Psoas muscle (tissue), 8 donors: ENCODE measurements around the gene LHX3. TPM values are rescaled to one million over a fixed set of nuclear protein-coding genes. Genes with fewer than 3 reads are reported as not detected.

Experiments used
- ATAC-seq, 4 donors: fragments of 200-7000 bp; cut with Tn5 transposase; one replicate each; pipeline ENCODE4 v1.9.1; 2020; ENCODE audit warnings: moderate library complexity in 3 of 4, mild to moderate bottlenecking in 2 of 4
- DNase-seq, 2 donors: peaks; one replicate each; pipeline ENCODE4 v3.0.0-alpha.2; 2020
- H3K27ac ChIP-seq: fragments of 200-600 bp; one replicate; pipeline ENCODE4 v1.8.0; 2022
- H3K27me3 ChIP-seq, 3 donors: fragments of 200-600 bp in 1 of 3; one replicate each; pipeline versions ENCODE4 v1.6.1 to v1.8.0; 2013 to 2022; ENCODE audit warnings: low read length in 2 of 3, mild to moderate bottlenecking in 2 of 3, moderate library complexity in 1 of 3; ENCODE audit not compliant: insufficient read depth in 3 of 3
- H3K36me3 ChIP-seq, 2 donors: fragments of 200-600 bp in 1 of 2; one replicate each; pipeline versions ENCODE4 v1.6.1 to v1.8.0; 2013 to 2022; ENCODE audit warnings: low read depth in 1 of 2, mild to moderate bottlenecking in 1 of 2, moderate library complexity in 1 of 2; ENCODE audit not compliant: insufficient read depth in 1 of 2
- H3K4me1 ChIP-seq: fragments of 200-600 bp; one replicate; pipeline ENCODE4 v1.8.0; 2022
- H3K4me3 ChIP-seq: fragments of 200-600 bp; one replicate; pipeline ENCODE4 v1.8.0; 2022; ENCODE audit warnings: mild to moderate bottlenecking
- H3K9me3 ChIP-seq: fragments of 200-600 bp; one replicate; pipeline ENCODE4 v1.8.0; 2022
- WGBS, 3 donors: extraction: QIAGEN DNeasy Blood & Tissue Kit; methylation state at CpG; one replicate each; pipeline versions ENCODE4 v1.1.6 to v1.1.7; 2013; 5-methylcytosine and 5-hydroxymethylcytosine counted together
- intact Hi-C, 2 donors: fragments of 100-400 bp; cut with DNase I; formaldehyde crosslinking; loops; one replicate each; pipeline versions ENCODE4 v1.11.0 to v1.14.2; 2022
- polyA plus RNA-seq, 3 donors: library from polyadenylated mRNA; stranded (reverse); fragments of 200-250 nt; gene quantifications; one replicate each; pipeline ENCODE4 v1.2.3, GENCODE V29; 2013
- total RNA-seq, 4 donors: library from RNA; stranded (reverse); fragmentation: NEBNext Ultra II Directional in 2 of 4; extraction: Animal tissue kit (Norgen Biotek cat#: 25700) in 2 of 4; gene quantifications; one replicate each; pipeline versions ENCODE4 v1.2.1 to v1.2.4, GENCODE V29; 2021 to 2023
- TF ChIP-seq, protein P1 (sequence below): fragments of 200-600 bp; IDR thresholded peaks from one replicate; pipeline ENCODE4 v1.8.0; 2022; ENCODE audit warnings: antibody characterized with exemption
- donor health status: healthy with polysubstance abuse.
- donor health status: DM: no; HTN: no; CAD: no; lungs with moderate emphysema.
- donor health status: Bipolar disorder and iron deficiency.
- donor health status: healthy.
- donor health status: DM: yes; HTN: yes; CAD: no.
- donor health status: DM: no; HTN: no; CAD: no.
- donor health status: DM: no; HTN: no; CAD: no.
- donor health status: DM: yes; HTN: yes; CAD: no.

Gene LHX3
- total and polyA plus RNA-seq, 7 donors: not detected

DNA sequence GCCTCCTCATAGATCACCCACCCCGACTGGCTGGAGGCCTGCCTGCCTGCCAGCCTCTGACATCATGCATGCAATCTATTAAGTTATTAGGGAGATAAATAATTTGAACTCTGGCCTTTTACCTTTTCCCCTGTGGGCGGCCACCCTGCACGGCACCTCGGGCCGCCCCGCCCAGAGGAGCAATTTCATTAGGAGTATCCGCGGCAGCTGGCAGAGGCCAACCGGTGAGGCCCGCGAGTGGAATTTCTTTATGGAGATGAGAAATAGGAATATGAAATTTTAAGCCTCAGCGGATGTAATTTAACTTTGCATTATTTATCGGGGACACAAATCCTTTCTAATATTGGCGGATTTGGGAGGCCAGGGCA is 22.5 kb downstream of the LHX3 start:
- Histone ChIP-seq H3K4me1 (no peaks in the 10 kb centered on the region), H3K27ac (no peak overlapping the region), H3K9me3 (no peaks in the 10 kb centered on the region), H3K4me3 (no peak overlapping the region), H3K27me3 (peaks cover 0 to 52% (median 13%) of the 10 kb centered on the region in 3 donors), H3K36me3 (no peaks in the 10 kb centered on the region)
- no peak for ATAC-seq
- intact Hi-C loops: no loop called here
- no peak for DNase-seq
- TF ChIP-seq, protein P1, sequence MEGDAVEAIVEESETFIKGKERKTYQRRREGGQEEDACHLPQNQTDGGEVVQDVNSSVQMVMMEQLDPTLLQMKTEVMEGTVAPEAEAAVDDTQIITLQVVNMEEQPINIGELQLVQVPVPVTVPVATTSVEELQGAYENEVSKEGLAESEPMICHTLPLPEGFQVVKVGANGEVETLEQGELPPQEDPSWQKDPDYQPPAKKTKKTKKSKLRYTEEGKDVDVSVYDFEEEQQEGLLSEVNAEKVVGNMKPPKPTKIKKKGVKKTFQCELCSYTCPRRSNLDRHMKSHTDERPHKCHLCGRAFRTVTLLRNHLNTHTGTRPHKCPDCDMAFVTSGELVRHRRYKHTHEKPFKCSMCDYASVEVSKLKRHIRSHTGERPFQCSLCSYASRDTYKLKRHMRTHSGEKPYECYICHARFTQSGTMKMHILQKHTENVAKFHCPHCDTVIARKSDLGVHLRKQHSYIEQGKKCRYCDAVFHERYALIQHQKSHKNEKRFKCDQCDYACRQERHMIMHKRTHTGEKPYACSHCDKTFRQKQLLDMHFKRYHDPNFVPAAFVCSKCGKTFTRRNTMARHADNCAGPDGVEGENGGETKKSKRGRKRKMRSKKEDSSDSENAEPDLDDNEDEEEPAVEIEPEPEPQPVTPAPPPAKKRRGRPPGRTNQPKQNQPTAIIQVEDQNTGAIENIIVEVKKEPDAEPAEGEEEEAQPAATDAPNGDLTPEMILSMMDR: no peak
- WGBS, 3 donors: 70 to 79% (median 71%) methylated on average over 14 of the region's 14 CpGs

DNA sequence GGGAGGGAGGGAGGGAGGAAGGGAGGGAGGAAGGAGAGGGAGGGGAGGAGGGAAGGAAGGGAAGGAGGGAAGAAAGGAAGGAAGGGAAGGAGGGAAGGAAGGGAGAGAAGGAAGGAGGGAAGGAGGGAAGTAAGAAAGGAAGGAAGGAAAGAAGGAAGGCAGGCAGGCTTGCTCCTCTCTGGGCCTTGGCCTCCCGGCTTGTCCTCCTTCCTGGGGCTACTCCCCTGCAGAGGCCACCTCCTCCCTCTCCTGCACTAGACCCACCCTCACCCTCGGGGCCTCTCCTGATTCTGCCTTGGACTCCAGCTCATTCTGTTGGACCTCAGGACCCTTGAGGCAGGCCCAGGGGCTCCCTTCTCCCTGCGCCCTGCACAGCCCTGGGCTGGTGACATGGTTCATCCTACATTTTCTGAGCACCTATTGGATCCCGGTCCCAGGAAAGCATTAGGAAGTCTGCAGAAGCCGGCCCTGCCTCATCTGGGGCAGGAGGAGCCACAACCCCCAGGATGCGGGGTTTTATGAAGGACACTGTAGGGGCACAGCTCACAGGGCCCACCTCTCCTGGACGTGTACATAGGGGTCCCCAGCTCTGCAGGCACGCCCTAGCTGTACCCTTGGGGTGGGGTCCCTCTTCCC is 23.0 kb downstream of the LHX3 start:
- H3K36me3 ChIP-seq: no peaks in the 10 kb centered on the region
- no peak for ATAC-seq
- TF ChIP-seq, protein P1: no peak
- no peak for DNase-seq
- H3K27me3 ChIP-seq: peaks cover 0 to 52% (median 13%) of the 10 kb centered on the region in 3 donors
- H3K4me1 ChIP-seq: no peaks in the 10 kb centered on the region
- 58 to 65% (median 64%) methylated on average over 8 of the region's 8 CpGs for WGBS, 3 donors
- H3K27ac ChIP-seq: no peak overlapping the region
- no peak overlapping the region for H3K4me3 ChIP-seq
- intact Hi-C loops: no loop called here
- no peaks in the 10 kb centered on the region for H3K9me3 ChIP-seq

DNA sequence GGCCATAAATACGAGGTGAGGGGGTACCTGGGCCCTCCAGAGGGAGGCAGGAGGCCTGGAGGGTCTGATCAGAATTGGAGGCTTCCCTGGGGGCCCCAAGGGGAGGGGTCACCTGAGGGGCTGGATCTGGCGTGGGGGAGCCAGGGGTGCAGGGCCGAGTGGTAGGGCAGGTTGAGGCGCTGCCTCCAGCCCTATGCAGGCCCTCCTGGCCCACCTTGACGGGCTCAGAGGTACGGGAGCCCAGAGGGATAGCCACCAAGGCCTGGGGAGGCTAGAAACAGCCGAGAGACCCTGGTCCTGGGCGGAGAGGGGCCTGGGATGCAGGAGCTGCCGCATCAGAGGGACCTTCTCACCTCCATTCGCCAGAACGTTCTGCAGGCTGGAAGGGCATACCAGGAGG is 24.3 kb downstream of the LHX3 start:
- 70 to 77% (median 70%) methylated on average over 11 of the region's 11 CpGs for WGBS, 3 donors
- no peaks in the 10 kb centered on the region for H3K36me3 ChIP-seq
- H3K9me3 ChIP-seq: no peaks in the 10 kb centered on the region
- TF ChIP-seq, protein P1: no peak
- ATAC-seq: no peak
- intact Hi-C loops: no loop called here
- no peak for DNase-seq
- no peaks in the 10 kb centered on the region for H3K4me1 ChIP-seq
- no peak overlapping the region for H3K4me3 ChIP-seq
- H3K27ac ChIP-seq: no peak overlapping the region
- H3K27me3 ChIP-seq: peaks cover 0 to 45% (median 8%) of the 10 kb centered on the region in 3 donors

DNA sequence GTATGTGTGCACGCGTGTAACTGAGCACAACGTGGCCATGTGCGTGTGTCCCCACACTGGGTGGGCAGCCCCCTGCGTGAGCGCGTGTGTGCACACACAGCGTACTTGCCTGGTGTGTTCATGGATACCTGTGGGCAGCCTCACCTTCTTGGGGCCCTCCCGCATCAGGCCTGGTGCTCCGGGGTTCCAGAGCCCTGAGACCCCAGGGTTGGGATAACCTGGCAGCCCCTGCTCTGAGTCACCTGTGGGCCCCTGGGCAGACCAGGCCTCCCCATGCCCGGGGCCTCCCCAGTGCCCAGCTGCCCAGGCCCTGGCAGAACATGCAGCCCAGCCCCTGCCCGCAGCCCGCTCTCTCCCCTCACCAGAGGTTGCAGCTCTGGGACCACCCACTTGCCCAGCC is 25.2 kb downstream of the LHX3 start:
- intact Hi-C loops: loop anchor here in 1 of 2 donors (10.0 kb wide), 1 partner anchor 105 kb away; no protein-coding TSS in a partner anchor
- Histone ChIP-seq H3K4me1 (no peaks in the 10 kb centered on the region), H3K9me3 (no peaks in the 10 kb centered on the region), H3K4me3 (no peak overlapping the region), H3K36me3 (no peaks in the 10 kb centered on the region), H3K27ac (no peak overlapping the region), H3K27me3 (peaks cover 0 to 37% (median 6%) of the 10 kb centered on the region in 3 donors)
- ATAC-seq: no peak
- DNase-seq: no peak
- TF ChIP-seq, protein P1: no peak
- 89 to 93% (median 91%) methylated on average over 13 of the region's 13 CpGs for WGBS, 3 donors
